EH (cell line): ENCODE results near the gene IFNA2.
"Not testable (repeated sequence)": the region's sequence is repeated elsewhere in the genome, so short reads cannot be mapped to it uniquely, and the experiment has no call there.

Experiments
- DNase-seq: peaks from one replicate; pipeline ENCODE4 v3.0.0-alpha.2; 2015; ENCODE audit warnings: low read depth

IFNA2 gene

GRCh38 chr9:21385131-21385670, at the start of gene IFNA2:
TSS of gene IFNA2 (minus strand) at chr9:21385398. CDS start at chr9:21385329, 69 bp downstream.
- DNase-seq: no peak

- DNase-seq: not testable (repeated sequence)
Observed at GRCh38 chr9:21435015-21435383, 49.8 kb upstream of the IFNA2 start.

- DNase-seq: peak; percentile 69
Observed at GRCh38 chr9:21434202-21435014, 49.2 kb upstream of the IFNA2 start.

- DNase-seq: no peak
Observed at GRCh38 chr9:21432672-21433425, 47.7 kb upstream of the IFNA2 start.

GRCh38 chr9:21429191-21429590, 44.0 kb upstream of the IFNA2 start:
- no peak for DNase-seq

- DNase-seq: no peak
Observed at GRCh38 chr9:21428235-21428634, 43.0 kb upstream of the IFNA2 start.

- no peak for DNase-seq
Observed at GRCh38 chr9:21415493-21416267, 30.5 kb upstream of the IFNA2 start.

GRCh38 chr9:21414220-21414940, 29.2 kb upstream of the IFNA2 start:
- DNase-seq: no peak

- DNase-seq: no peak
Observed at GRCh38 chr9:21413624-21414023, 28.4 kb upstream of the IFNA2 start.

GRCh38 chr9:21413151-21413550, 28.0 kb upstream of the IFNA2 start:
- DNase-seq: no peak

- no peak for DNase-seq
Observed at GRCh38 chr9:21412107-21412506, 26.9 kb upstream of the IFNA2 start.

GRCh38 chr9:21408817-21409216, 23.6 kb upstream of the IFNA2 start, which contains the start of gene IFNA8:
TSS of gene IFNA8 (plus strand) at chr9:21409117. CDS start at chr9:21409177, 60 bp downstream.
- DNase-seq: no peak

GRCh38 chr9:21404146-21404545, 18.9 kb upstream of the IFNA2 start:
- no peak for DNase-seq

- no peak for DNase-seq
Observed at GRCh38 chr9:21402386-21403251, 17.4 kb upstream of the IFNA2 start.

- DNase-seq: no peak
Observed at GRCh38 chr9:21399956-21400355, 14.8 kb upstream of the IFNA2 start.

GRCh38 chr9:21398955-21399489, 13.8 kb upstream of the IFNA2 start:
- no peak for DNase-seq

GRCh38 chr9:21395778-21396717, 10.8 kb upstream of the IFNA2 start:
- peak; percentile 34 for DNase-seq

GRCh38 chr9:21392270-21392669, 7.1 kb upstream of the IFNA2 start:
- peak; percentile 8 for DNase-seq

GRCh38 chr9:21383627-21384026, 1.6 kb downstream of the IFNA2 start:
- no peak for DNase-seq
